Upper lobe of left lung (tissue), 6 donors: ENCODE data around the gene MSI1. TPM values are rescaled to one million over a fixed set of nuclear protein-coding genes. Genes with fewer than 3 reads are reported as not detected.
"Not testable (repeated sequence)": the region's sequence is repeated elsewhere in the genome, so short reads cannot be mapped to it uniquely, and the experiment has no call there.

Experiments used
- ATAC-seq, 2 donors: fragments of 200-7000 bp; cut with Tn5 transposase; one replicate each; pipeline ENCODE4 v1.9.1; 2022; ENCODE audit warnings: mild to moderate bottlenecking in 2 of 2, moderate library complexity in 2 of 2; ENCODE audit not compliant: low FRiP score in 2 of 2
- DNase-seq, 2 donors: peaks; one replicate each; pipeline ENCODE4 v3.0.0-alpha.2; 2019 to 2020
- H3K27ac ChIP-seq, 4 donors: fragments of 200-600 bp; sonication (generic); one replicate each; pipeline ENCODE4 v1.5.1; 2016 to 2019
- H3K27me3 ChIP-seq, 4 donors: fragments of 200-600 bp; sonication (generic); one replicate each; pipeline ENCODE4 v1.5.1; 2017 to 2019
- H3K36me3 ChIP-seq, 4 donors: fragments of 200-600 bp; sonication (generic); one replicate each; pipeline ENCODE4 v1.5.1; 2016 to 2019
- H3K4me1 ChIP-seq, 4 donors: fragments of 200-600 bp; sonication (generic); one replicate each; pipeline ENCODE4 v1.5.1; 2018 to 2019
- H3K4me3 ChIP-seq, 4 donors: fragments of 200-600 bp; sonication (generic); one replicate each; pipeline ENCODE4 v1.5.1; 2017 to 2019; ENCODE audit warnings: mild to moderate bottlenecking in 2 of 4, moderate library complexity in 1 of 4
- H3K9me3 ChIP-seq, 4 donors: fragments of 200-600 bp; sonication (generic); one replicate each; pipeline ENCODE4 v1.5.1; 2018 to 2019
- CTCF ChIP-seq, 6 experiments: fragments of 450-650 bp in 4 of 6; fragments of 200-600 bp in 2 of 6; sonication (generic) in 2 of 6; IDR thresholded peaks; one replicate each; pipeline ENCODE4 v1.5.1; 2016 to 2019; ENCODE audit warnings: antibody characterized with exemption in 6 of 6
- EP300 ChIP-seq, 4 donors: sonication (generic); formaldehyde crosslinking; IDR thresholded peaks; one replicate each; pipeline ENCODE4 v1.5.1; 2017; ENCODE audit warnings: antibody characterized with exemption in 4 of 4, control low read depth in 2 of 4
- POLR2A ChIP-seq, 4 donors: fragments of 450-650 bp; IDR thresholded peaks; one replicate each; pipeline ENCODE4 v1.5.1; 2016 to 2017; ENCODE audit warnings: antibody characterized with exemption in 4 of 4, mild to moderate bottlenecking in 2 of 4
- POLR2AphosphoS5 ChIP-seq, 2 donors: sonication (generic); formaldehyde crosslinking; IDR thresholded peaks; one replicate each; pipeline ENCODE4 v1.5.1; 2017; ENCODE audit warnings: antibody characterized with exemption in 2 of 2
- WGBS, 2 donors: methylation state at CpG; one replicate each; pipeline ENCODE4 v1.1.5; 2017 to 2018; 5-methylcytosine and 5-hydroxymethylcytosine counted together
- total RNA-seq, 6 donors: library from RNA; depleted of rRNA in 4 of 6; stranded (reverse); fragments of >200 nt in 4 of 6; gene quantifications; one replicate each; pipeline versions ENCODE4 v1.1.0 to v1.2.1, GENCODE V29; 2016 to 2021
- donor health status: DM: no; HTN: no; CAD: no; lungs with moderate emphysema.
- donor health status: DM: no; HTN: yes; CAD: no; lungs with severe emphysema.

Gene MSI1
- total RNA-seq, 6 donors from 2014 or later, result 0.43 to 0.91 (median 0.49) TPM; not detected in 1

- H3K4me3 ChIP-seq, result no peak overlapping the region
- DNase-seq (no peak), ATAC-seq (no peak)
- peaks cover 0 to 19% (median under 1%) of the 10 kb centered on the region in 4 donors for H3K9me3 ChIP-seq
- peaks cover 0 to 4% (median 2%) of the 10 kb centered on the region in 4 donors for H3K4me1 ChIP-seq
- TF ChIP-seq CTCF (IDR thresholded peaks at IDR 0.05), result no peak
- no peak for TF ChIP-seq POLR2A (IDR thresholded peaks at IDR 0.05)
- TF ChIP-seq POLR2AphosphoS5 (IDR thresholded peaks at IDR 0.05), result no peak
- no peak for TF ChIP-seq EP300 (IDR thresholded peaks at IDR 0.05)
- H3K27ac ChIP-seq, result no peak overlapping the region
- 94 to 95% methylated on average over 2 of the region's 2 CpGs for WGBS, 2 donors
- H3K27me3 ChIP-seq, result no peaks in the 10 kb centered on the region
- H3K36me3 ChIP-seq, result no peaks in the 10 kb centered on the region
Measured at GRCh38 chr12:120337730-120338129, 31.2 kb downstream of the MSI1 start.

- not testable (repeated sequence) for H3K27me3 ChIP-seq, H3K4me1 ChIP-seq, H3K27ac ChIP-seq, H3K4me3 ChIP-seq, ATAC-seq, H3K36me3 ChIP-seq, DNase-seq
- WGBS, 2 donors, result 97 to 100% methylated on average over 2 of the region's 2 CpGs
- peaks cover 0 to 19% (median under 1%) of the 10 kb centered on the region in 4 donors for H3K9me3 ChIP-seq
Measured at GRCh38 chr12:120336392-120336791, 32.6 kb downstream of the MSI1 start.

GRCh38 chr12:120335447-120335846, 33.5 kb downstream of the MSI1 start:
- 16 to 19% methylated on average over 12 of the region's 12 CpGs for WGBS, 2 donors
- not testable (repeated sequence) for H3K4me1 ChIP-seq, ATAC-seq, H3K4me3 ChIP-seq, H3K27me3 ChIP-seq, H3K36me3 ChIP-seq, H3K27ac ChIP-seq
- peak; percentile 46 to 72 (median 63) for TF ChIP-seq CTCF (IDR thresholded peaks at IDR 0.05)
- H3K9me3 ChIP-seq, result peaks cover 0 to 19% (median under 1%) of the 10 kb centered on the region in 4 donors
- DNase-seq, result peak in 1 of 2 donors; percentile 84

GRCh38 chr12:120332523-120332922, 36.4 kb downstream of the MSI1 start:
- DNase-seq (no peak), ATAC-seq (no peak)
- H3K4me3 ChIP-seq, result no peak overlapping the region
- H3K9me3 ChIP-seq, result peaks cover 0 to 12% (median 0%) of the 10 kb centered on the region in 4 donors
- WGBS, 2 donors, result 82 to 85% methylated on average over 5 to 7 of the region's 7 CpGs
- H3K27ac ChIP-seq, result no peak overlapping the region
- H3K27me3 ChIP-seq, result no peaks in the 10 kb centered on the region
- TF ChIP-seq POLR2AphosphoS5 (IDR thresholded peaks at IDR 0.05) (no peak), CTCF (IDR thresholded peaks at IDR 0.05) (no peak), EP300 (IDR thresholded peaks at IDR 0.05) (no peak), POLR2A (IDR thresholded peaks at IDR 0.05) (no peak)
- H3K4me1 ChIP-seq, result peaks cover 0 to 3% (median 0%) of the 10 kb centered on the region in 4 donors
- H3K36me3 ChIP-seq, result no peaks in the 10 kb centered on the region

GRCh38 chr12:120332041-120332440, 36.9 kb downstream of the MSI1 start:
- 80 to 89% methylated on average over 5 of the region's 5 CpGs for WGBS, 2 donors
- Histone ChIP-seq H3K9me3 (peaks cover 0 to 7% (median 0%) of the 10 kb centered on the region in 4 donors), H3K27ac (no peak overlapping the region), H3K27me3 (no peaks in the 10 kb centered on the region), H3K4me3 (no peak overlapping the region), H3K4me1 (peaks cover 0 to 3% (median 0%) of the 10 kb centered on the region in 4 donors), H3K36me3 (no peaks in the 10 kb centered on the region)
- TF ChIP-seq CTCF (IDR thresholded peaks at IDR 0.05), result no peak
- TF ChIP-seq POLR2A (IDR thresholded peaks at IDR 0.05), result no peak
- TF ChIP-seq EP300 (IDR thresholded peaks at IDR 0.05), result no peak
- no peak for TF ChIP-seq POLR2AphosphoS5 (IDR thresholded peaks at IDR 0.05)
- ATAC-seq (no peak), DNase-seq (no peak)
